ENCODE measurements around the gene PITRM1.

The PITRM1 gene

DNA sequence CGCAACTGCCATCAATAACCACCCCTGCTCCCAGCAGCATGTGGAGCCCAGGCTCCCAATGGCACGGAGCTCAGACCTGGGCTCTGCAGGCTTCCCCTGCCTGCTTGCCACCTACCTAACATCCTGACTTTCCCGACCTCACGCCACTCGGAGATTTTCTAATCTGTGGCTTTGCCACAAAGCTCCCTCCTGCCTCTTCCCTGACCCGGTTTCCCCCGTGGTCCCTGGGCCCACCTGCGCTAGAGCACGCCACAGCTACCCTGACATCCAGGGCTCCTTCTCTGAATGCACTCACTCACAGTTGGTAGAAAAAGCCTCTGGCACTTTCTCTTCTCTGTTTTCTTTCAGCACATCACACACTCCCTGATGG lies 20.0 kb downstream of the PITRM1 start:
- Histone ChIP-seq H3K9ac (ENCODE audit: low read length) (no peak overlapping the region), H3K27me3 (ENCODE audit: control insufficient read depth, insufficient read depth, low read length) (no peaks in the 10 kb centered on the region), H3K36me3 (ENCODE audit: control insufficient read depth, insufficient read depth, low read length) (peaks cover 57% of the 10 kb centered on the region), H3K4me1 (ENCODE audit: control insufficient read depth, insufficient read depth, low read length) (no peaks in the 10 kb centered on the region), H3K27ac (ENCODE audit: low read depth, low read length) (no peak overlapping the region), H3K4me3 (ENCODE audit: low read length) (no peak overlapping the region)

- Histone ChIP-seq H3K36me3 (ENCODE audit: control insufficient read depth, insufficient read depth, low read length) (peaks cover 58% of the 10 kb centered on the region), H3K27ac (ENCODE audit: low read depth, low read length) (no peak overlapping the region), H3K27me3 (ENCODE audit: control insufficient read depth, insufficient read depth, low read length) (no peaks in the 10 kb centered on the region), H3K9ac (ENCODE audit: low read length) (no peak overlapping the region), H3K4me1 (ENCODE audit: control insufficient read depth, insufficient read depth, low read length) (no peaks in the 10 kb centered on the region), H3K4me3 (ENCODE audit: low read length) (no peak overlapping the region)
These were observed 20.6 kb downstream of the PITRM1 start for GRCh38 chr10:3151889-3152565.

DNA sequence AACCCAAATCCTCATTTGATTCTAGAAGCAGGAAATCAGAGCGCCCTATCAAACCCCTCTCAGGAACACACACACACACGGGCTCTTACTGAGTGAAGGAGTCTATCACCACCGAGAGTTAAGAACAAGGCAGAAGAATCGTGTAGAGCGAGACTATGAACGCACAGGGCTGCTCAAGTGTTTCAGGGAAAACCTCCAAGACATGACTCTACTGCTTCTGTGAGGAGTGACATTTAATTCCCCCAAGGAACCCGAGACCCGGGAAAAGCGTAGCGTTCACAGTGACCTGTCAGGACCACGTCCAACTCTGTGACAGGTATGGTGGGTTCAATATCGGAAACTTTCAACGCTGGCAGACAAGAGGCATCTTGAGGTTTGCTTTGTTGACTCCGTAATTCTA lies 21.6 kb downstream of the PITRM1 start:
- H3K9ac ChIP-seq (ENCODE audit: low read length), result no peak overlapping the region
- H3K27me3 ChIP-seq (ENCODE audit: control insufficient read depth, insufficient read depth, low read length), result no peaks in the 10 kb centered on the region
- no peak overlapping the region for H3K27ac ChIP-seq (ENCODE audit: low read depth, low read length)
- no peak overlapping the region for H3K4me3 ChIP-seq (ENCODE audit: low read length)
- peaks cover 61% of the 10 kb centered on the region for H3K36me3 ChIP-seq (ENCODE audit: control insufficient read depth, insufficient read depth, low read length)
- H3K4me1 ChIP-seq (ENCODE audit: control insufficient read depth, insufficient read depth, low read length), result no peaks in the 10 kb centered on the region

- Histone ChIP-seq H3K4me1 (ENCODE audit: control insufficient read depth, insufficient read depth, low read length) (no peaks in the 10 kb centered on the region), H3K27ac (ENCODE audit: low read depth, low read length) (no peak overlapping the region), H3K36me3 (ENCODE audit: control insufficient read depth, insufficient read depth, low read length) (peaks cover 63% of the 10 kb centered on the region), H3K27me3 (ENCODE audit: control insufficient read depth, insufficient read depth, low read length) (no peaks in the 10 kb centered on the region), H3K4me3 (ENCODE audit: low read length) (no peak overlapping the region), H3K9ac (ENCODE audit: low read length) (no peak overlapping the region)
These were observed 22.2 kb downstream of the PITRM1 start for GRCh38 chr10:3150366-3150765.

DNA sequence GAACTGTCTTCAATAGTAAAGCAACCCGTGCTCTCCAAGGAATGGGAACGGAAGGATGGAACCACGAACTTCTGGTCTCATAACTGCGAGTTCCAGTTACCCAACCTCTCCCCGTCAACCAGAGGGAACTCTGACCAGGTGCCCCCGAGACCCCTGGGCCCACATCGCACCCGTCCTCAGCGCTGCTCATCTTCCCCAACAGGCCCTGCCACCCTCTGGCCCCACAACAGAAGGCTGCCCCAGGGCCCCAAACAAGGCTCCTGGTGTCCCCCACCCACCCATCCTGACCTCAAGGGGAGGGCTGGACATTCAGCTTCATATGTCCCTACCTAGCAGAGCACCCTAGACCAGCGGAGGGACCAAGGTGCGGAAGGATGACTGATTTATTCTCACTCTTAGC lies 22.7 kb downstream of the PITRM1 start:
- no peaks in the 10 kb centered on the region for H3K4me1 ChIP-seq (ENCODE audit: control insufficient read depth, insufficient read depth, low read length)
- peaks cover 64% of the 10 kb centered on the region for H3K36me3 ChIP-seq (ENCODE audit: control insufficient read depth, insufficient read depth, low read length)
- no peaks in the 10 kb centered on the region for H3K27me3 ChIP-seq (ENCODE audit: control insufficient read depth, insufficient read depth, low read length)
- H3K9ac ChIP-seq (ENCODE audit: low read length), result no peak overlapping the region
- H3K4me3 ChIP-seq (ENCODE audit: low read length), result no peak overlapping the region
- no peak overlapping the region for H3K27ac ChIP-seq (ENCODE audit: low read depth, low read length)

DNA sequence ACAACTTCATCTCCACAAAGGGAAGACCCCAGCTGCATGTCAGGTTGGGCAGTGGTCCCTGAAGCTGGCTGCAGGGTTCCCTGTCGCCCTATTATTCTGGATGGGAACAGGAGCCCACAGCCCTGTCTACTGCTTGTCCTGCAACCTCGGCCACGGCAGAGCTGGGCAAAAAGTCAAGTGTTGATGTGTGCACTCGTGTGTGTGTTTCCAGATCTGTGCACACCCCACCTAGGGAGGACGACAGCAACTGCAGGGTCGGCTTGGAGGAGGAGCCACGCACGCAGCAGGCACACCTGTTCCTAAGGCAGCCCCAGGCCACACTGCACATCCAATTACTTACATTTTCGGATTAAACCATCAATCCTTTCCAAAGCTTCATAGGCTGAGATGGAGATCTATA lies 23.6 kb downstream of the PITRM1 start:
- Histone ChIP-seq H3K9ac (ENCODE audit: low read length) (no peak overlapping the region), H3K27ac (ENCODE audit: low read depth, low read length) (no peak overlapping the region), H3K36me3 (ENCODE audit: control insufficient read depth, insufficient read depth, low read length) (peaks cover 58% of the 10 kb centered on the region), H3K4me3 (ENCODE audit: low read length) (no peak overlapping the region), H3K4me1 (ENCODE audit: control insufficient read depth, insufficient read depth, low read length) (no peaks in the 10 kb centered on the region), H3K27me3 (ENCODE audit: control insufficient read depth, insufficient read depth, low read length) (no peaks in the 10 kb centered on the region)

DNA sequence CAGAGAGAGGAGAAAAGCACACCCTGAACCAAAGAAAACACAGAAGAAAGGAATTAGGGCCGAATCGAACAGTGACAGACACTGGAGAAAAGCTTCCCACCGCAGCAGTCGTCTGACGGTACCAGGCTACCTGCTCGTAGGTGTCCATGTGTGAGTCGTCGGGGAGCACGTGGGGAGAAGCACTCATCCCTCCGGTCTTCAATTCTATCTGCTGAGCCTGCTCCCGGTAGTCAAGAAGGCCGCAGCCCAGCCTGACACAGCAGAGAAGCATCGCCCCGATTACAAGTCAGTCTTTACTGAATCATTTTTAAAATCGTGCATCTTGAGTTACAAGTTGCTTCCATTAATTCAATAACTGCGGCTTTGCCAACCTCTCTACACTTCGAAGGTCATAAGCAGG lies 24.5 kb downstream of the PITRM1 start:
- no peak overlapping the region for H3K4me3 ChIP-seq (ENCODE audit: low read length)
- no peaks in the 10 kb centered on the region for H3K4me1 ChIP-seq (ENCODE audit: control insufficient read depth, insufficient read depth, low read length)
- H3K36me3 ChIP-seq (ENCODE audit: control insufficient read depth, insufficient read depth, low read length), result peaks cover 61% of the 10 kb centered on the region
- H3K27ac ChIP-seq (ENCODE audit: low read depth, low read length), result no peak overlapping the region
- H3K27me3 ChIP-seq (ENCODE audit: control insufficient read depth, insufficient read depth, low read length), result no peaks in the 10 kb centered on the region
- no peak overlapping the region for H3K9ac ChIP-seq (ENCODE audit: low read length)

DNA sequence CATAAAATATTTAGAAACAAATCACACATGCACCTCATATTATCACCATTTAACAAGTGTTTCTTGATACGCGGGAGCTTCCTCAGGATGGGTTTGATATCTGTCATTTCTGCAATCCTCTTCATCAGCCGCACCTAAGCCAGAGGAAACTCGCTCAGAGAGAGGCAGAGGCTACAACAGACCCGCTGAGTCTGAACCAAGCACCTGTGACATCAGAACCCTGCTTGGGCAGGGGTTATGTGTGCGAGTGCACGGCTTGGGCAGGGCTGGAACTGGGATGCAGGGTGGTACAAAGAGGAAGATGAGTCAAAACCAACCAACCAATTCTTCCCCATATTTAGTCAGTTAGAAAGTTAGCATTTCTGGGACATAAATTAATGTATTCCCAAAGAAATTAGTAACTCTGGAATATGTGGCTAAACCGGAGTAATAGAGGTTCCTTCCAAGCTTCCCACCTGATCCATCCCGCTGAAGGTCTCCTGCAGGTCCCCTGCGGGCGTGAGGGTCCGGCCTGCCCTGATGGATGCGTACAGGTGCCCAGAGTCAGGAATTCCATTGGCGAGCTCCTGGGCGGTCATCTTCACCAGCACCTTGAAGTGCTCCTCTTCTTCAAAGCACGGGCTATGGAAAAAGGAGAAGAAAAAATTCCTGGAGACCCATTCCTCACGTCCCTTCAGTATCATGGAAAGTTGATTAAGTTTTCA lies 25.3 kb downstream of the PITRM1 start:
- H3K4me1 ChIP-seq (ENCODE audit: control insufficient read depth, insufficient read depth, low read length), result no peaks in the 10 kb centered on the region
- no peak overlapping the region for H3K27ac ChIP-seq (ENCODE audit: low read depth, low read length)
- no peak overlapping the region for H3K9ac ChIP-seq (ENCODE audit: low read length)
- H3K36me3 ChIP-seq (ENCODE audit: control insufficient read depth, insufficient read depth, low read length), result peaks cover 59% of the 10 kb centered on the region
- no peak overlapping the region for H3K4me3 ChIP-seq (ENCODE audit: low read length)
- H3K27me3 ChIP-seq (ENCODE audit: control insufficient read depth, insufficient read depth, low read length), result no peaks in the 10 kb centered on the region

DNA sequence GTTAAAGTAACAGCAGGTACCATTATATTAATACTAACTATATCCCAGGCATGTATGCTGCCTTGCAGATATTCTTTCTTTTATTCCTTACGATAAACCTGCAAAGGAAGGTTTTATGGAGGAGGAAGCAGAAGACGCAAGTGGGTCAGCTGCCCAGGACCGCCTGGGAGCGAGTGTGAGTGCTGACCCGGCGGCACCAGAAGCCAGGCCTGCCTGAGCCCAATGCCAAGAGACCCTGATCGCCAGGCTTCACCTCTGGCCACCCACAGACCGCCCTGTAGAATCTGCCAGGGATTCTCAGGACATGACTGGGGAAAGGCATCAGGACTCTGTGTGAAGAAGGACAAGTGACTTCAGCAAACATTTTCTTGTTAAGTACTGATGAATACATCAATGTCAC lies 26.3 kb downstream of the PITRM1 start:
- Histone ChIP-seq H3K9ac (ENCODE audit: low read length) (no peak overlapping the region), H3K4me3 (ENCODE audit: low read length) (no peak overlapping the region), H3K36me3 (ENCODE audit: control insufficient read depth, insufficient read depth, low read length) (peaks cover 57% of the 10 kb centered on the region), H3K4me1 (ENCODE audit: control insufficient read depth, insufficient read depth, low read length) (no peaks in the 10 kb centered on the region), H3K27ac (ENCODE audit: low read depth, low read length) (no peak overlapping the region), H3K27me3 (ENCODE audit: control insufficient read depth, insufficient read depth, low read length) (no peaks in the 10 kb centered on the region)

DNA sequence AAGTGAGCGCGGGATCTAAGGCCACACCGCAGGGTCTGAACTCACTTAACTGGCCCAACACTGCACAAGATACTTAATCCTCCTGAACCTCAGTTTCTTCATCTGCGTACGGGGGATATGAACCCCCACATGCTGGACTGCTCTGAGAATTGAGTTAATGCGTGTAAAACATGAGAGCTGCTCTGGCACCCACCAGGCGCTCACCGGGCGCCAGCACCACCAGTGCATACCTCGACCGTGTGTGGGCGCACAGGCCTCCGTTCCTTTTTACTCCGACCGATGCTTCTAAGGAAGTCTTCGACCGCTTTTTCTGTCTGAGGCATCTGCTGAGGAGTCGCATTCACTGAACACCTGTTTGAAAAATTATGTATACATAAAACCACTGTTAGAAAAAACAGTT lies 27.2 kb downstream of the PITRM1 start:
- Histone ChIP-seq H3K36me3 (ENCODE audit: control insufficient read depth, insufficient read depth, low read length) (peaks cover 48% of the 10 kb centered on the region), H3K27ac (ENCODE audit: low read depth, low read length) (no peak overlapping the region), H3K27me3 (ENCODE audit: control insufficient read depth, insufficient read depth, low read length) (no peaks in the 10 kb centered on the region), H3K9ac (ENCODE audit: low read length) (no peak overlapping the region), H3K4me1 (ENCODE audit: control insufficient read depth, insufficient read depth, low read length) (no peaks in the 10 kb centered on the region), H3K4me3 (ENCODE audit: low read length) (no peak overlapping the region)

- no peak overlapping the region for H3K9ac ChIP-seq (ENCODE audit: low read length)
- no peaks in the 10 kb centered on the region for H3K27me3 ChIP-seq (ENCODE audit: control insufficient read depth, insufficient read depth, low read length)
- no peaks in the 10 kb centered on the region for H3K4me1 ChIP-seq (ENCODE audit: control insufficient read depth, insufficient read depth, low read length)
- H3K36me3 ChIP-seq (ENCODE audit: control insufficient read depth, insufficient read depth, low read length), result peaks cover 51% of the 10 kb centered on the region
- H3K27ac ChIP-seq (ENCODE audit: low read depth, low read length), result no peak overlapping the region
- no peak overlapping the region for H3K4me3 ChIP-seq (ENCODE audit: low read length)
These were observed 28.7 kb downstream of the PITRM1 start for GRCh38 chr10:3143791-3144434.

- H3K4me3 ChIP-seq (ENCODE audit: low read length), result no peak overlapping the region
- H3K27me3 ChIP-seq (ENCODE audit: control insufficient read depth, insufficient read depth, low read length), result no peaks in the 10 kb centered on the region
- H3K9ac ChIP-seq (ENCODE audit: low read length), result no peak overlapping the region
- H3K36me3 ChIP-seq (ENCODE audit: control insufficient read depth, insufficient read depth, low read length), result peaks cover 52% of the 10 kb centered on the region
- H3K27ac ChIP-seq (ENCODE audit: low read depth, low read length), result no peak overlapping the region
- no peaks in the 10 kb centered on the region for H3K4me1 ChIP-seq (ENCODE audit: control insufficient read depth, insufficient read depth, low read length)
These were observed 29.2 kb downstream of the PITRM1 start for GRCh38 chr10:3143366-3143765.
